Measurements from ENCODE around the gene EBNA1BP2. TPM values are rescaled to one million over a fixed set of nuclear protein-coding genes. Genes with fewer than 3 reads are reported as not detected.
"Not testable (repeated sequence)": the region's sequence is repeated elsewhere in the genome, so short reads cannot be mapped to it uniquely, and the experiment has no call there.

EBNA1BP2 gene
- total RNA-seq, 4 donors from 2014 or later, result 49.8 to 71.7 (median 58.4) TPM

DNA sequence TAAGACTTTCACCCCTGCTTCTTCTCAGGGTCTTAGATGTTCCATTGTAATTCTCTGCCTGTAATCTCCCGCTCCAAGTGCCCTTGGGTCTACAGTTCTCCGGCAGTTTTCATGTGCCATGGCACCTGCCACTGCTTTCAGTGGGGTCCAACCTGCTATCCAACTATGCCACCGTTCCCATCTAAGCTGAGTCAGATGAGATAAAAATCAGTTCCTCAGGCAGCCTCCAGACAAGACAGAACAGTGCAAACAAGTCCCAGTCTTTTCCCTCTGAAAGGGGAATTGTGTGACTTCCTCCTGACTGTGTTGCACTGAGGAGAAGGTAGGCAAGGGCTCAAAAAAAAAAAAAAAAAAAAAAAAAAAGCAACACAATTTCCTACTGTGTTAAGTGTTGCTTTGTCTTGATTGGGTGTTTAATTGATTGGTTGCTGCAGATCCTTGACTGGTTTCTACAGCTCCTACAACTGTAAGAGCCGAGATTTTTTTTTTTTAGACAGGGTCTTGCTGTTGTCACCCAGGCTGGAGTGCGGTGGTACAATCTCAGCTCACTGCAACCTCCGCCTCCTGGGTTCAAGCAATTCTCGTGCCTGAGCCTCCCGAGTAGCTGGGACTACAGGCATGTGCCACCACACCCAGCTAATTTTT is 50.7 kb downstream of the EBNA1BP2 start:
- 86% methylated on average over 8 of the region's 8 CpGs for WGBS
- no peaks in the 10 kb centered on the region for H3K36me3 ChIP-seq
- intact Hi-C loops (cut with DNase I), result no loop called here
- H3K4me3 ChIP-seq, result no peak overlapping the region
- H3K9me3 ChIP-seq, result no peaks in the 10 kb centered on the region
- H3K4me1 ChIP-seq, result no peaks in the 10 kb centered on the region
- no peak for DNase-seq (ENCODE audit: extremely low spot score)
- peaks cover 0 to 13% (median 0%) of the 10 kb centered on the region in 4 donors for H3K27me3 ChIP-seq
- no peak for TF ChIP-seq POLR2AphosphoS5 (IDR thresholded peaks at IDR 0.05)
- H3K27ac ChIP-seq (replicated peaks in 1 of 4), result no peak overlapping the region

DNA sequence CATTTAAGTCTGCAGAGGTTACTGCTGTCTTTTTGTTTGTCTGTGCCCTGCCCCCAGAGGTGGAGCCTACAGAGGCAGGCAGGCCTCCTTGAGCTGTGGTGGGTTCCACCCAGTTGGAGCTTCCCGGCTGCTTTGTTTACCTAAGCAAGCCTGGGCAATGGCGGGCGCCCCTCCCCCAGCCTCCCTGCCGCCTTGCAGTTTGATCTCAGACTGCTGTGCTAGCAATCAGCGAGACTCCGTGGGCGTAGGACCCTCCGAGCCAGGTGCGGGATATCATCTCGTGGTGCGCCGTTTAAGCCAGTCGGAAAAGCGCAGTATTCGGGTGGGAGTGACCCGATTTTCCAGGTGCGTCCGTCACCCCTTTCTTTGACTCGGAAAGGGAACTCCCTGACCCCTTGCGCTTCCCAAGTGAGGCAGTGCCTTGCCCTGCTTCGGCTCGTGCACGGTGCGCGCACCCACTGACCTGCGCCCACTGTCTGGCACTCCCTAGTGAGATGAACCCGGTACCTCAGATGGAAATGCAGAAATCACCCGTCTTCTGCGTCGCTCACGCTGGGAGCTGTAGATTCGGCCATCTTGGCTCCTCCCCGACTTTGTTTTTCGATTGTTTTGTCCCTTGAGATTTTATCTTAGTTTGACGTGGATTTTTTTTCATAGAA is 52.0 kb downstream of the EBNA1BP2 start:
- H3K27me3 ChIP-seq; DNase-seq (ENCODE audit: extremely low spot score); intact Hi-C loops (cut with DNase I); H3K9me3 ChIP-seq; H3K4me1 ChIP-seq; H3K36me3 ChIP-seq; H3K27ac ChIP-seq (replicated peaks in 1 of 4): not testable (repeated sequence)
- peak overlapping the region in 1 of 4 donors; percentile 10 for H3K4me3 ChIP-seq
- WGBS, result 83% methylated on average over 26 of the region's 35 CpGs

Small RNAs within 50 kb of the gene (small RNA-seq; reads per million reads assigned to genes)
- 0 reads per million in 3 donors for gene RNA5SP46

Other genes with a start within 250 kb of the EBNA1BP2 start
- gene SLC2A1, start 213.4 kb downstream of the EBNA1BP2 start, total RNA-seq, result 10 to 100 TPM; 17.4 to 63.6 (median 31.8) TPM
- gene CFAP57, start within 50 bp of the EBNA1BP2 start, total RNA-seq, result not detected
- under 1 TPM in 2 of 4 donors, not detected in 2; 0.26 to 0.40 TPM for gene TMEM125, start 97.7 kb upstream of the EBNA1BP2 start, total RNA-seq
- gene C1orf210, start 113.3 kb upstream of the EBNA1BP2 start, total RNA-seq, result not detected
- gene TIE1, start 128.7 kb upstream of the EBNA1BP2 start, total RNA-seq, result 10 to 100 TPM; 16.2 to 51.1 (median 32.6) TPM
- under 1 TPM in 2 of 4 donors, not detected in 2; 0.13 to 0.63 TPM for gene MPL, start 165.5 kb upstream of the EBNA1BP2 start, total RNA-seq
- 1 to 10 TPM in 1 of 4 donors, under 1 TPM in 1, not detected in 2; 0.42 to 1.7 TPM for gene CDC20, start 186.7 kb upstream of the EBNA1BP2 start, total RNA-seq
- gene ELOVL1, start 195.7 kb upstream of the EBNA1BP2 start, total RNA-seq, result 10 to 100 TPM; 25.7 to 63.2 (median 49.1) TPM
- gene MED8, start 217.5 kb upstream of the EBNA1BP2 start, total RNA-seq, result 10 to 100 TPM; 27.6 to 34.1 (median 32.0) TPM
- gene SZT2, start 217.6 kb upstream of the EBNA1BP2 start, total RNA-seq, result 10 to 100 TPM; 25.2 to 45.9 (median 31.3) TPM

Data from esophagus muscularis mucosa (tissue), 4 donors.